GM10847 (cell line): ENCODE measurements around the gene ARHGEF10L.

Experiments
- POLR2A ChIP-seq: IDR thresholded peaks from 2 replicates; pipeline ENCODE4 v1.6.1; 2011; ENCODE audit not compliant: insufficient read length; ENCODE audit errors: extremely low read depth

The ARHGEF10L gene

DNA sequence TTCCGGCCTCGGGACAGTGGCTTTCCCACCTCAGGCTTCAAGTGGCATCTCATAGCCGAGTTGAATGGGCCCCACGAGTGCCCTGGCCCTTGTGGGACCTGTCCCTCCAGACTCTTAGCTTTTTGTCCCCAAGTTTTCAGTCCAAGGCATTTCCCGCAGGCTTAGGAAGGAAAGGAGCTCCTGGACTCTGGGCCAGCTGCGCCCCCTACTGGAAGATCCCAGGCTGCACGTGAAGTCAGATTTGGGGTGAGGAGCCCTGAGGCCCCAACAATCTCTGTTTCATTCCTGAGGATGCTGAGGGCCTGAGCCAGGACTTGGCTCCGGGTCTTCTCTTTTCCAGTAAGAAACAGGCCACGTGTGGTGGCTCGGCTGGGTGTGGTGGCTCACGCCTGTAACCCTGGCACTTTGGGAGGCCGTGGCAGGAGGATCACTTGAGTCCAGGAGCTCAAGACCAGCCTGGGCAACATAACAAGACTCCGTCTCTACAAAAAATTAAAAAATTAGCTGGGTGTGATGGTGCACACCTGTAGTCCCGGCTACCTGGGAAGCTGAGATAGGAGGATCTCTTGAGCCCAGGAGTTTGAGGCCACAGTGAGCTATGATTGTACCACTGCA is 67.4 kb downstream of the ARHGEF10L start:
- no peak for TF ChIP-seq POLR2A

DNA sequence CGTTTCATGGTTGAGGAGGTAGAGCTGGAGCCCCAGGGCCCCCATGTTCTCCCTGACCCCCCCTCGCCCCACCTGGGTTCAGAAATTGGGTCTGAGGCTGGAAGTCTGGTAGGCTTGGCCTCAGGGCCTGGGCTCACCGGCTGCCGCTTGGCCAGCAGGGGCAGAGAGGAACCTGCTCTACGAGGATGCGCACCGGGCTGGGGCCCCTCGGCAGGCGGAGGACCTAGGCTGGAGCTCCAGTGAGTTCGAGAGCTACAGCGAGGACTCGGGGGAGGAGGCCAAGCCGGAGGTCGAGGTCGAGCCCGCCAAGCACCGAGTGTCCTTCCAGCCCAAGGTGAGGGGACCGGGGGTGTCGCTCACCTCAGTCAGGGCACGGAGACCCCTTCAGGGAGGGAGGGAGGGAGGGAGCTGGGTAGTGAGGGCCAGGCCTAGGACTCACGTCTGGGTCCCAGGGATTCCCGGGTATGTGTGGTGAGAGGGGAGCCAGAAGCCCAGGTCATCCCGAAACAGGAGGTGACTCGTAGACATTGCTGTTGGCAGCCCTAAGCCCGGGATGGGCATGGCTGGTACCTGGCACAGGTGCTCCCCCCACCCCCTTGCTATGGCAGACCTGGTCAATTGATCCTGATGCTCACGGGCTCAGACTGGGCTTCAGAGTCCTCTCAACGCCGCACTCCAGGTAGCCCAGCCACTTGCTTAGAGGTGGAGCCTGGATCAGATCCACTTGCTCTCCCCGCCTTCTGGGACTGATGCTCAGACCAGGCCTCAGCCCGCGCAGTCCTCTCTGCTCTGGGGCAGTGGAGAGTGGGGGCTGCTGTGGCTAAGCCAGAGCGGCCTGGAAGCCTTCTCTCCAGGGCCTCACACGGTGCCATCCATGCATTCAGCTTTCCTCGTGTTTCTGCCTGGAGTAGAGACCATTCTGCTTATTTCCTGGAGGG is 68.4 kb downstream of the ARHGEF10L start:
- no peak for TF ChIP-seq POLR2A

DNA sequence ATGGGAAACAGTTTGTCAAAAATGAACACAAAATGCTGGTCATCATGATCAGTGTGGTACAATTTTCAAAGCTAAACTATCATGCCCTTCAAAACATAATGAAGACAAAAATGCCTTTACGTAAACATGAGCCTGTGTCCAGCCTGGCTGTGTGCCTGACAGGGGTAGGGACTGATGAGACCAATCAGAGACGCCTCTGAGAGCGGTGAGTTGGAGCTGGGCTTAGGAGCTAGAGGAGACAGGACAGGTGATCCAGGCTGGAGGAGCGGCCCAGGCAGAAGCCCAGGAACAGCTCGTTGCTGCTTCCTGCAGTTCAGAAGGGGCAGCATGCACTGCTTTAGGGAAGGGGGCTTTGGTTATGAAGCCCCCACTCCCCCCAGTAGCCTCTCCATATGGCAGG is 70.0 kb downstream of the ARHGEF10L start:
- TF ChIP-seq POLR2A, result no peak

DNA sequence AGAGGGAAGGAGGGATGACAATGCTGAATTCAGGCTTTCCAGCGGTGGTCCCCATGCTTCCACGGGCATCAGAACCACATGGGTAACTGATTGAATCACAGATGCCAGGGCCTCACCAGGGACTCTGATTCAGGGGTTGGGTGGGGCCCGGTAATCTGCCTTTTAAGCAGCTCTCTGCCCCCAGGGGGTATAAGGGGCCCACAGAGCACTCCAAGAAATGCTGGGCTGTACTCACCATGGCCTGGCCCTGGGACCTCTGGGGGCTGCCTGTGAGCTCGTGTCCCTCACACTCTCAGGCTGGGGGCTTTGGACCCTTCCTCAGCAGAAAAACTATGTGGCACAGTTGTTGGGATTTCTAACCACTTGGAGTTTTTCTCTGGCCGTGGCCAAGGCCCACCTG is 70.6 kb downstream of the ARHGEF10L start:
- no peak for TF ChIP-seq POLR2A

DNA sequence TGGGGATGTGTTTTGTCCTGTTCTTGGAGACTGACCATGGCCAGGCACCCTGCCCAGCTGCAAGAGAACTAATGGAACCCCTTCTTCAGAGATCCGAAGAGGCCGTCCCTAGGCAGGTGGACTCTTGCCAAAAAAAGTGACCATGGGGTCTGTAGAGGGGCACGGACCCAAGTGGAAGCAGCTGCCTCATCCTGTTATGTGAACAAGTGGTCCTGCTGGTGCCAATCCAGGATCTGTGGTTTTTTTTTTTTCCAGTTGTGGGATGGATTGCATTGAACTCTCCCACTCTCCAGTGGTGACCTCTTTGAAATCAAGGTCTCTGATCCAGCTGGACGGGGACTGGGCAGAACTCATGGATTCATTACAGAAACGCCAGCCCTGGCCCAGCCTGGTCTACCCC is 71.2 kb downstream of the ARHGEF10L start:
- TF ChIP-seq POLR2A, result no peak

DNA sequence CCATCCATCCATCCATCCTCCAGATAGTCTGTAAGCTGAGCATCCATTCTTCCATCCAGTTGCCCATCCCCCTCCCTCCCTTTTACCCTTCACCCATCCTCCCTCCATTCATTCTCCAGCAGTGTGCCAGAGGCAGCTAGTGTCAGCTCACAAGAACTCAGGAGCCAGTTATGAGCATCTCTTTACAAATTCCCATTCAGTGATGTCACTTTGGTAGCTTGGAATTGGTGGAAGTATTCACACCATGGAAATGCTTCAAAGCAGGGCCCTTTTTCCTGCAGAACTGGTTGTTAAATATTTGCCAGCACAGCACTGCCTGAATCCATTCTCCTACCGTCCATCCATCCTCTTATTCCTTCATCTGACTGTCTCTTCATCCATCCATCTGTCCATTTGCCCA is 72.5 kb downstream of the ARHGEF10L start:
- no peak for TF ChIP-seq POLR2A

DNA sequence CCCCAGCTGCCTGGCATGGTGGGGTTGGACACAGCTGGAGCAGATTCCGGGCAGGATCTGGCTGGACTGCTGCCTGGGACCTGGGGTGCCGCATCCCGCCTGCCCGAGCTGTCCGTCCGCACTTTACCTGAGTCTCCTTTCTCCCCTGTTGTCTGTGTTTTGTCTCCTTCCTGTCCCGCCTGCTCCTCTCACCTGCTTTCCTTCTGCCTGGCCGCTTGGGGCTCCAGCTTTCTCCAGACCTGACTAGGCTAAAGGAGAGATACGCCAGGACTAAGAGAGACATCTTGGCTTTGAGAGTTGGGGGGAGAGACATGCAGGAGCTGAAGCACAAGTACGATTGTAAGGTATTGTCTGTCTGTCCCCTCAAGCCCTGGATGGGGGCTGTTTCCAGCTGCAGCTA is 73.3 kb downstream of the ARHGEF10L start:
- TF ChIP-seq POLR2A, result no peak

DNA sequence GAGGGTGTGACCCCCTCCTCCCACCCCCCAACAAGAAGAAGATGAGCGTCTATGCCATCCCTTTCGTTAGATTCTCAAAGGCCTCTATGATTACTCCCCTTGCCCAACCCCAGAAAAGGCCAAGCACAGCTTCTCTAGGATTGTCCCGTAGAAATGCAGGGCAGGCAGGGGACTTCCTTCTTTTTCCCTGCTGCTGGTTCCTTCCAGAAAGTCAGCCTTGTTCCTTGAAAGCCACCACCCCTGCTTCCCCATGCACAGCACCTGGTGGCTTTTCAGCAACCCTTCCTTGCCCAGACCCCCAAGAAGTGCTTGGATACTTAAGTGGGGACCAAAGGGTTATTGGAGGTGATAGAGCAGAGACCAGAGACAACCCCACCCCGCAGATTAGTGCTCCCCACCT is 75.1 kb downstream of the ARHGEF10L start:
- TF ChIP-seq POLR2A, result no peak

DNA sequence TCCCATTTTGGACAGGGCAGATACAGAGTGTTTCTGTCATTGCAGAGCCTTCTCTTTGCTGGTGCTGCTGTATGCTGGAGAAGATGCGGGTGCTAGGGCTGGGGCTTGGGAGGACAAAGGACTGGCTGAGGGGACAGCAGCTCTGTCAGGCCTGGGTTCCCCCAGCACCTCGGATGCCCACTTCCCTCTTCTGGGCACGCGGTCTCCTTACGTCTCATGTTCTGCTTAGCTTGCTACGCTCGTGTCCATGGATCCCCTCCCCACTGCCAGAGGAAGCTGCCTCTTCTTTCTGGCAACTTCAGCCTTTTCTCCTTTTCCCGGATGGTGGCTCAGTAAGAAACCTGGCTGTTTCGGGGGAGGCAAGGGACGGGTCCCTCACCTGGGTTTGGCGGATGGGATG is 75.7 kb downstream of the ARHGEF10L start:
- TF ChIP-seq POLR2A, result no peak

DNA sequence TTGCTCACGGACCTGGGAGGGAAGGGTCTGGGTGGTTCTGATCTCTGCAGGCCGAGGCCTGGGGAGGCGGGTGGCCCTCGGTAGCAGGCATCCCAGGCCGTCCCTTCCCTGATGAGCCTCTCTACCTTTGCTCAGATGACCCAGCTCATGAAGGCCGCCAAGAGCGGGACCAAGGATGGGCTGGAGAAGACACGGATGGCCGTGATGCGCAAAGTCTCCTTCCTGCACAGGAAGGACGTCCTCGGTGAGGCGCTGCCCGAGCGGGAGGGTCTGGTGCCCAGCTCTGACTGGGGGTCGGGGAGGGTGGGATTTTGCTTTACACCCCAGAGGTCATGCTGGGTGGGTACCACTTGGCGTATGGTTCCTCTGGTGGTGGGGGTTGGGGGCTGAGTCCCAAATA is 76.5 kb downstream of the ARHGEF10L start:
- TF ChIP-seq POLR2A, result no peak

DNA sequence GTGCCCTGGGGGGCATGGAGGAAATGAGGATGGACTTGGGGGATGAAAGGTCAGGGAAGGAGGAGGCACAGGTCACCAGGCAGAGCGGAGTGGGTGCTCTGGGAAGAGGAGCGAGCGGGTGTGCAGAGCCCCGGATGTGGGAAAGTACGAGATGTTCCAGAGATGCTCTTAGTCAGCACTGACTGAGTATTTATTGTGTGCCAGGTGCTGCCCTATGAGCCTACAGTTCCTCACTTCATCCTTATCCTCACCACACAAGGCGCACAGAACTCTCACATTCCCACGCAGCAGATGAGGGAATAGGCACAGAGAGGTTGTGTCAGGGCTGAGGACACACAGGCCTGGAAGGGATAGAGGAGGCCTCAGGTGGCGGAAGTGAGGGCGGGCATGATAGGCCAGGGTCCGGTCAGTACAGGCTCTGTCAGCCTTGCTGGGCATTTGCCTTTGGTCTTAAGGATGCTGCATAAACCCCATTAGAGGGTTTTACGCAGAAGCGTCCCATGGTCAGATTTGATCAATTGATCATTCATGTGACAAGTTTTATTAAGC is 77.3 kb downstream of the ARHGEF10L start:
- no peak for TF ChIP-seq POLR2A

DNA sequence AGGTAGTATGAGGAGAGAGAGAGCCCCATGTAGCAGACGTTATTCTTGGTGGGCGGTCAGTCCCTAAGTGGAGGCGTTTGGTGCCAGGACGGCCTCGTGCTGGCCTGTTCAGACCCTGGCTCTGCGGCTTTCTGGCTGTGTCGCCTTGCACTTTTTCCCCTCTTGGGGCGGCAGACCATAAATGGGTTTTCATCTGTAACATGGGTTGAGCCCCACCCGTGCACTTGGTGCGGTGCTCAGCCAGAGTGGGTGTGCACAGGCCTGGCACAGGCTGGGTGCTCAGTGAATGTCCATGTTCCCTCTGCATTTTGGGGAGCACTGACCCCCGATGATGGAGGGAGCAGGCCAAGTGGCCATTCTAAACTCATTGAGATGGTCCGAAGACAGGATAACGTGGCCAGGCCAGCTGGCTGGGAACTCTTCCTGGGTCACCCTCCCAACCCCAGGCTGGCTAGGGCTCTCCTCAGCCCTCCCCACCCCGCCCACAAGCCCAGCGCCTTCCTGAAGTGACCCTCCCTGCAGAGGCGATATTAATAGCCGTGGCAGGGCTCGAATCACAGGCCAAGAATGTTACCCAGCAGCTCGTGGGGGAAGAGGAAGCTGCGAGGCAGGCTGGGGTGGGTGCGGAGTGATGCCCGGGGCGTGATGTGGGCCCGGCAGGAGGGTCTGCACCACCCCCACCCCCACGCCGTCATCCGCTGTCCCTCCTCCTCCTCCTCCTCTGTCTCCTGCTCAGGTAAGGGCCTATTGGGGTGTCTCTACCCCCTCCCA is 78.5 kb downstream of the ARHGEF10L start:
- no peak for TF ChIP-seq POLR2A

DNA sequence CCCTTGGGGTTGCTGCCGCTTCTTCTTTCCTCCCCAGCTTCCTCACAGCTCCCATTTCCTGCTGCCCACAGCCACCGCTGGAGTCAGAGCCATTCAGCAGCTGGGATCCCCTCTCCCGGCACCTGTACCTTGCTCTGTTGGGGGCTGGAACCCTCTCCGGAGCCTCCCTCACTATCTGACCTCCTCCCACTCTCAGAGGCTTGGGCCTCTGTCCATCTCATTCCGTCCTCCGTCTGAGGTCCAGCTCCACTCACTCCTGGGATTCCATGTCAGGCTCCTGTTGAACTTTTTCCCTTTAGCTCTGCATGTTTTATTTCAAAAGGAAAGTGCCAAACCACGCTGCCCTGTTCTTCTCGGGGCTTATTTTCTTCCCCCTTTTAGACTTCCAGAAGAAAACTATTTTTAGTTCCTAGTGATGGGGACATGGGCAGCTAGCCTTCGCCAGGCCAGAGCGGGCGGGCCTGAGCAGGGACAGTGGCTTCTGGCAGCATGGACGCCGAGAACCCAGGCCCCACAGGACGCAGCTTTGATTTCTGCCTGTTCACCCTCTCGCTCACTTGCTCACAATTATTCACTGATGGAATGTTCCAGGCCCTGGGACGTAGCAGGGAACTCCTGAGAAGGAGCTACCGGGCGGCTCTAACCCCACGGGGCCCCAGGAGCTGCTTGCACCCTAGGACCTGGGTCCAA is 79.2 kb downstream of the ARHGEF10L start:
- TF ChIP-seq POLR2A, result no peak

DNA sequence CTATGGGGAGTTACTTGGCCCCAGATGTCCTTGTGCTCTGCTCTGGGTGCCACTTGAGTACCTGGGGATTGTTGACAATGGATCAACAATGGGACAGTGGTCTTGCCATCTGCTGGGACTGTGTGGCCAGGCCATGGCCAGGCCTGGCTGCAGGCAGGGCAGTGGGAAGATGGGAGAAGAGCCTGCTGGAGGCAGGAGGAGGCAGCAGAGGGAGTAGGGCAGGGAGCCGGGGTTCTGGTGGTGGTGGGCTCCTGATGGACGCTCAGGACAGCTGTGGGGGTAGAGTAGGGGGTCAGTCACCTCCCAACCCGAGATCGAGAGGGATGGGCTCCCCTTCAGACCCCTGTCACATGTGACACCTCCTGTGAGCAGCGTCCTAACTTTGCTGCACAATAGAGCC is 81.0 kb downstream of the ARHGEF10L start:
- TF ChIP-seq POLR2A, result no peak

DNA sequence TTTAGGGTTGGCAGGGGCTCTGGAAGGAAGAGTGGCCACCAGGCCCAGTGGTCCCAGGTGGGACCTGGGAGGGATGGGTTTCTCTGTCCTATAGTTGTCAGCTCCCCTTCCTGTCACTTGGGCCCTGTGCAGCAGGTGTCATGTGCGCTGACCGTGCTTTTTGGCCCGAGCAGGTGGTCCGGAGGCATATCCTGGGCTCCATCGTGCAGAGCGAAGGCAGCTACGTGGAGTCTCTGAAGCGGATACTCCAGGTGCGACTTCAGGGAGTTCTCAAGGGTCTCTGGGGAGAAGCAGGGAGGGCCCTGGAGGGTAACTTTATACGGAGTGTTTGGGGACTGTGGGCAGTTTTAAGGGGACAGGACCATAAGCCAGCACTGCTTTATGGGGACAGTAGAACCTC is 82.2 kb downstream of the ARHGEF10L start:
- TF ChIP-seq POLR2A, result no peak
